ENCODE results near the gene CLK3.

CLK3 gene

DNA sequence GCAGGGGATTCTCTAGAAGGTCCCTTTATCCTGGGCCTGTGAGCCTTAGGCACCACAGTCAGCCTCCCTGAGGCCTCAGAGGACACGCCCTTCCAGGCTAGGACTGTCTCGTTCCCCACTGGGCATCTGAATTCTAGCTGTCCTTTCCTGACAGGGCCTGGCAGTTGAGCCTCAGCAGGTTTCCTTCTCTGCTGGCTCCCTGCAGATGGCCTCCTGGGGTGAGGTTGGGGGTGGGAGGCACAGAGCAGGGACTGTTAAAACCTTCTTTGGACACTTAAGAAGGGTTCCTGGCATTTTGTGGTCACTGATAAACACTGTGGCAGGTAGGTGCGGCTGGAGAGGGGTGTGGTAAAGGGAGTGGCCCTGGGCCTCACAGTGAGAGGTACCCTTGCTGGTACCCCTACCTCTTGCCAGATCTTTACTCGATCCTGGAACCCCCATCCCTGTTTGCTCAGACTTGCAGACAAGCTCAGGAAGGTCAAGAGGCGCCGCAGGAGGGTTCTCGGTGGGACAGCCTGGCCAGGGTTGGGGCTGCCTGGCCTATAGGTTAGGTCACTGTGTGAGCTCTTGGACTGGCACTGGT is 8.5 kb downstream of the CLK3 start:
- no peak overlapping the region for H3K4me3 ChIP-seq (ENCODE audit: low read depth, low read length)
- H3K27me3 ChIP-seq (replicated peaks), result no peaks in the 10 kb centered on the region
- TF ChIP-seq, protein P1, sequence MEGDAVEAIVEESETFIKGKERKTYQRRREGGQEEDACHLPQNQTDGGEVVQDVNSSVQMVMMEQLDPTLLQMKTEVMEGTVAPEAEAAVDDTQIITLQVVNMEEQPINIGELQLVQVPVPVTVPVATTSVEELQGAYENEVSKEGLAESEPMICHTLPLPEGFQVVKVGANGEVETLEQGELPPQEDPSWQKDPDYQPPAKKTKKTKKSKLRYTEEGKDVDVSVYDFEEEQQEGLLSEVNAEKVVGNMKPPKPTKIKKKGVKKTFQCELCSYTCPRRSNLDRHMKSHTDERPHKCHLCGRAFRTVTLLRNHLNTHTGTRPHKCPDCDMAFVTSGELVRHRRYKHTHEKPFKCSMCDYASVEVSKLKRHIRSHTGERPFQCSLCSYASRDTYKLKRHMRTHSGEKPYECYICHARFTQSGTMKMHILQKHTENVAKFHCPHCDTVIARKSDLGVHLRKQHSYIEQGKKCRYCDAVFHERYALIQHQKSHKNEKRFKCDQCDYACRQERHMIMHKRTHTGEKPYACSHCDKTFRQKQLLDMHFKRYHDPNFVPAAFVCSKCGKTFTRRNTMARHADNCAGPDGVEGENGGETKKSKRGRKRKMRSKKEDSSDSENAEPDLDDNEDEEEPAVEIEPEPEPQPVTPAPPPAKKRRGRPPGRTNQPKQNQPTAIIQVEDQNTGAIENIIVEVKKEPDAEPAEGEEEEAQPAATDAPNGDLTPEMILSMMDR (IDR thresholded peaks at IDR 0.05; ENCODE audit: low read depth, low read length, missing control alignments), result no peak
- no peak overlapping the region for H3K27ac ChIP-seq
- in situ Hi-C loops (cut with HindIII; ENCODE audit: low pct_ligation_motif_present, low sequenced_read_pairs), result no loop called here
- no peak for DNase-seq
- peaks cover 90% of the 10 kb centered on the region for H3K36me3 ChIP-seq (replicated peaks)

DNA sequence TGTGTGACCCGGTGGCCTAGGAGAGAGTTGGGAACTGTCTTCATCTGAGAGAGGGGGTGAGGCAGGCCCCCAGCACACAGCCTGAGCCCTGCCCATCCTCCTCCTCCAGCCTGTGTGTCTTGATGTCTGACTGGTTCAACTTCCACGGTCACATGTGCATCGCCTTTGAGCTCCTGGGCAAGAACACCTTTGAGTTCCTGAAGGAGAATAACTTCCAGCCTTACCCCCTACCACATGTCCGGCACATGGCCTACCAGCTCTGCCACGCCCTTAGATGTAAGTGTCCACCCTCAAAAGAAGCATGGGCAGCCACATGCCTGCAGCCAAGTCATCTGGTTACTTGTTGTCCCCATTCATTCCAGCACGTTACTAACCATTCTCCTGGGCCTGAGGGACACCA is 10.1 kb downstream of the CLK3 start:
- no peak for DNase-seq
- Histone ChIP-seq H3K27ac (no peak overlapping the region), H3K36me3 (replicated peaks) (peaks cover 93% of the 10 kb centered on the region), H3K4me3 (ENCODE audit: low read depth, low read length) (no peak overlapping the region), H3K27me3 (replicated peaks) (no peaks in the 10 kb centered on the region)
- TF ChIP-seq, protein P1 (IDR thresholded peaks at IDR 0.05; ENCODE audit: low read depth, low read length, missing control alignments), result no peak
- in situ Hi-C loops (cut with HindIII; ENCODE audit: low pct_ligation_motif_present, low sequenced_read_pairs), result no loop called here

DNA sequence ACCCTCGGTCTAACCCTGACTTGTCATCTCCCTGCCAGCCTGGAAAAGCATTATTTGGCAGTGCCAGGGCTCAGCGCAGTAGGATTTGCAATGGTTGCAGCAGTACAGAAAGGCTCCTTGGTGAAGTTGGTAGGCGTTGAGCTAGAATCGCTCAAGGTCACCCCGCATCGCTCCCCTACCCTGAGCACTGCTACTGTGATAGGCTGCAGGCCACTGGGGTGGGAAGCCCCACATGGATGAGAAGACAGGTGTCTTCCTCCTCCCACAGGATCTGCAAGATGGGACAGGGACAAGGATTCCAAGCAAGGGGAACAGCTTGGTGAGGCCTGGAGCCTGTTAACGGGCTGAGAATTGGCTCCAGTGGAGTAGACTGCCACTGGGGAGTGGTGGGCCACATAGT is 10.7 kb downstream of the CLK3 start:
- TF ChIP-seq, protein P1 (IDR thresholded peaks at IDR 0.05; ENCODE audit: low read depth, low read length, missing control alignments), result no peak
- Histone ChIP-seq H3K27me3 (replicated peaks) (no peaks in the 10 kb centered on the region), H3K4me3 (ENCODE audit: low read depth, low read length) (no peak overlapping the region), H3K36me3 (replicated peaks) (peaks cover 95% of the 10 kb centered on the region), H3K27ac (no peak overlapping the region)
- no peak for DNase-seq
- in situ Hi-C loops (cut with HindIII; ENCODE audit: low pct_ligation_motif_present, low sequenced_read_pairs), result no loop called here

DNA sequence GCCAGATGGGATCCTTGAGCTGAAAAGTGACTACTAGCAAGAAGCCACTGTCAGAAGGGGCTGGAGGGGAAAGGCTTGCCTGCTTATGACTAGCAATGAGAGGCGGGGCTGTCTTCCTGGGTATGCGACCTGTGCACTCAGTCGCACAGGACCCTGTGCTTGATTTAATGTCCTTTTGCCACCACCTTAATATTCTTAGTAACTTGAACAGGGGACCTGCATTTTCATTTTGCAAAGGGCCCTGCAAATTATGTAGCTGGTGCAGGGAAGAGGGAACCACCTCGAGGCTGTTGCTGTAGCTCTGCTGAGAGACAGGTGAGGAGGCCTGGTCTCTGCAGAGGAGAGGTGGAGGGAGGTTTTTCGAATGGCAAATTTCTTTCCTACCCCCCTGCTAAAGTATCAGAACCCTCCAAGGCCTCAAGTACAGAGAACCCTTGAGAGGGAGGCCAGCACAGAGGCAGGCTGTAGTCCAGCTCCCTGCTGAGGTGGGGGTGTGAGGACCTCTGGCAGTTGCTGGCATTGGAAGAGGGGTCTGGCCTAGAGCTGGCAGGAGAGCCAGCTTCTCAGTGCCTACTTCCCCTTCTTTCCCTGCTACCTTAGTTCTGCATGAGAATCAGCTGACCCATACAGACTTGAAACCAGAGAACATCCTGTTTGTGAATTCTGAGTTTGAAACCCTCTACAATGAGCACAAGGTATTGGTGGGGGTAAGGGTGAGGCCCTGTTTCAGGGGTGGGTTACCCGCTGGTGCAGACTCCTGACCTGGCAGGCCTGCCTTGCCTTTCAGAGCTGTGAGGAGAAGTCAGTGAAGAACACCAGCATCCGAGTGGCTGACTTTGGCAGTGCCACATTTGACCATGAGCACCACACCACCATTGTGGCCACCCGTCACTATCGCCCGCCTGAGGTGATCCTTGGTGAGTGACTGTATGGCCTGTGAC is 11.4 kb downstream of the CLK3 start:
- H3K27me3 ChIP-seq (replicated peaks), result no peaks in the 10 kb centered on the region
- TF ChIP-seq, protein P1 (IDR thresholded peaks at IDR 0.05; ENCODE audit: low read depth, low read length, missing control alignments), result no peak
- in situ Hi-C loops (cut with HindIII; ENCODE audit: low pct_ligation_motif_present, low sequenced_read_pairs), result no loop called here
- peaks cover 91% of the 10 kb centered on the region for H3K36me3 ChIP-seq (replicated peaks)
- H3K27ac ChIP-seq, result no peak overlapping the region
- H3K4me3 ChIP-seq (ENCODE audit: low read depth, low read length), result no peak overlapping the region
- DNase-seq, result no peak

DNA sequence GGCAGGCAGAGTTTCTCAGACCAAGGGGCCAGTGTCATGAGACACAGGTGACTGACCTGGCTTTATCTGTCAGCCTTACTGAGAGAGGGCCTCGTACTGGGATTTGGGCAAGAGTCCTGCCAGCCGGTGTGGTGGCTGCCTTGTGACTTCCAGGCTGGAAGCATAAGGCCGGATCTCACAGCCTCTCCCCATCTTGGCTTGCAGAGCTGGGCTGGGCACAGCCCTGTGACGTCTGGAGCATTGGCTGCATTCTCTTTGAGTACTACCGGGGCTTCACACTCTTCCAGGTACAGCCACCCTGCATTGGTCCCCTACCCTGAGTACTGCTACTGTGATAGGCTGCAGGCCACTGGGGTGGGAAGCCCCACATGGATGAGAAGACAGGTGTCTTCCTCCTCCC is 12.1 kb downstream of the CLK3 start:
- in situ Hi-C loops (cut with HindIII; ENCODE audit: low pct_ligation_motif_present, low sequenced_read_pairs), result no loop called here
- Histone ChIP-seq H3K27me3 (replicated peaks) (no peaks in the 10 kb centered on the region), H3K4me3 (ENCODE audit: low read depth, low read length) (no peak overlapping the region), H3K27ac (no peak overlapping the region), H3K36me3 (replicated peaks) (peaks cover 91% of the 10 kb centered on the region)
- TF ChIP-seq, protein P1 (IDR thresholded peaks at IDR 0.05; ENCODE audit: low read depth, low read length, missing control alignments), result no peak
- DNase-seq, result no peak
